Body of pancreas (tissue), 4 donors: ENCODE data around the gene GHRHR.

Experiments used
- CTCF ChIP-seq, 7 experiments: fragments of 450-650 bp in 4 of 7; fragments of 200-600 bp in 3 of 7; sonication (generic) in 3 of 7; IDR thresholded peaks; one replicate each; pipeline ENCODE4 v1.5.1; 2016 to 2019; ENCODE audit warnings: antibody characterized with exemption in 7 of 7
- POLR2A ChIP-seq, 3 donors: fragments of 450-650 bp; IDR thresholded peaks; one replicate each; pipeline ENCODE4 v1.6.1; 2016; ENCODE audit warnings: antibody characterized with exemption in 3 of 3, mild to moderate bottlenecking in 2 of 3

- TF ChIP-seq CTCF (IDR thresholded peaks at IDR 0.05) (no peak), POLR2A (IDR thresholded peaks at IDR 0.05) (no peak)
Observed at GRCh38 chr7:31007634-31008033, 43.9 kb downstream of the GHRHR start.
